ENCODE results near the gene KLF15.

KLF15 gene

GRCh38 chr3:126306397-126306796, 50.8 kb downstream of the KLF15 start:
- DNase-seq (ENCODE audit: low read depth in 2 of 2), result no peak

DNA sequence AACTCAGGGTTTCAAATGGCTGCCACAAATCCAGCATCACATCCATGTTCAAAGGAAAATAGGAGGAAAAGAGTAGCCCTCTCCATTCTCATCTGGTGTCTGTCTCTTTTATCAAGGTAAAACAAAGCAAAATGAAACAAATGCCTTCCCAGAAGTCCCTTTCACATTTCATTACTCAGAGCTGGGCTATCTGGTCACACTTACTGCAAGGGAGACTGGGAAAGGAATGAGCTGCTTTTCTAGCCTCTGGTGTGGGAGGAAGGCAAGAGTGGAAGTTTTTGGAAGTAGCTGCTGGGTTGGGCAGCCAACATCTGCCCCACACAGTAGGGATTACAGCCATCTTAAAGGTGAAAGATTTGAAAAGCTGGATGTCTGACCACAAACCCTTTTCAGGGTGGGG, 51.8 kb downstream of the KLF15 start:
- DNase-seq (ENCODE audit: low read depth in 2 of 2), result no peak

DNA sequence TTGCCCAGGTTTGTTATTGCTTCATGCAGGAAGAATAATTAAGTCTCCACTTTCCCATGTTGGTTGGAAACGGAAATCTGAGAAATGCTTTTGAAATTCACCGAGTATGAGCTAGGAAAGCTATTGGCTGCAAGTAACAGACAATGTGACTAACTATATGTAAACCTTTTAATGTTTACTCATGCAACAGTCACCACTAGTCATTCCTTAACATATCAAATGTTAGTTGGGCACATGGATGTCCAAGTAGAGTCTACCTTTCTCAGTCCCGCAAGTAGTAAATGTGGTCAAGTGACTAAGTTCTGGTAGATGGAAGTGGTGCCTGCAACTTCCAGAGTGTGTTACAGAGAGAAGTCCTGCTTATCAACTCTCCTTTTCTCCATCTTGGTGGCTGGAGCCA, 52.5 kb downstream of the KLF15 start:
- DNase-seq (ENCODE audit: low read depth in 2 of 2), result no peak

DNA sequence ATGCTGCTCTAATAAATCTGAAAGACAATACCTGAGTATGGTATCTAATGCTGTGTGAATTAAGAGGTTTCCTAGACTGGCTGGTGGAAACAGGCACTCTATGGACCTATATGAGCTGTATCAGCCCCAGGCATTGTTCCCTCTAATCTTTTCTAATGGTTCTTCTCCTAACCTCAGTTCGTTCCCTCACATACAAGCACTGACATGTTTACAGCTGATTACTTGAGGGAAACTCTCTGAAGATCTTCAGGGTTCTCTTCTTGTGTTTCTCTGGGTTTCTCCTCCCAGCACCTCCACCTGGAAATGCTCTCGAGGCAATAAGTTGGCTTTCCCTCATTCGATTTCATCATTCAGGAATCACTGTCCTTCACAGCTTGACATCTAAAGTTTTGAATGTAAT, 52.9 kb downstream of the KLF15 start:
- DNase-seq (ENCODE audit: low read depth in 2 of 2), result no peak

- no peak for DNase-seq (ENCODE audit: low read depth in 2 of 2)
Observed at GRCh38 chr3:126303272-126303671, 53.9 kb downstream of the KLF15 start.

- DNase-seq (ENCODE audit: low read depth in 2 of 2), result no peak
Observed at GRCh38 chr3:126300761-126301481, 56.3 kb downstream of the KLF15 start.

DNA sequence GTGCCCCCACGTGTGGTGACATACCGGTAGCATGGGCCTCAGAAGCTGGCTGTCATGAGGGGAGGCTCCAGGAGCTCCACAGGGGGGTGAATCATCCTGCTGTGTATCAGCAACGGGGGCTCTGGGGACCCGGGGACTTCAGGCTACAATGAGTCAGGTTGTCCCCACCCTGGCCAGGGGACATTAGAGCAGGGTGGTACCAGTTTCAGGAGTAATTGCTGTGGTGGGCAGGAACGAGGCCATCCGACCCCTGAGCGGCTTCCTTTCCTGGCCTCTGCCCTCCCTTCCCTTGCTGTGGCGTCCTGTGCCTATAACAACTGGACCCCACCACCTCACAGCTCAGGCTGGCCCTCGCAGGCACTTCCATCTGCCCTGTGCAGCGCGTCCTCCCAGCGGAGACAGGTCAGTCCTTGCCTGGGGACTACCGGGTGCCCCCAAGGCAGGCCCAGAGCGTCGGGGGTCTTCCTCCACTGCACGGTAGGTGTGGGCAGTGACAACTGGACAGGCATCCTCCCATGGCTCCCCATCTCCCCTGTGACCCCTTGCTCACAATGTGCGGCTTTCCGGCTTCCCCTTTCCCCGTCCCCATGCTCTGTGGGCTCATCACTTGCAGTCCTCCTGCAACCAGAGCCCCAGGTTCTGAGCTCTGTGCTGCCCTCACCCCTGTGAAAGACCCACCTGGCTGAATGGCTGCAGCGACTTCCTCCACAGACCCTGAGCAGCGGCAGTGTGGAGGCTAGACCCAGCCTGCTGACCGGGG, 57.0 kb downstream of the KLF15 start:
- DNase-seq (ENCODE audit: low read depth in 2 of 2), result no peak

DNA sequence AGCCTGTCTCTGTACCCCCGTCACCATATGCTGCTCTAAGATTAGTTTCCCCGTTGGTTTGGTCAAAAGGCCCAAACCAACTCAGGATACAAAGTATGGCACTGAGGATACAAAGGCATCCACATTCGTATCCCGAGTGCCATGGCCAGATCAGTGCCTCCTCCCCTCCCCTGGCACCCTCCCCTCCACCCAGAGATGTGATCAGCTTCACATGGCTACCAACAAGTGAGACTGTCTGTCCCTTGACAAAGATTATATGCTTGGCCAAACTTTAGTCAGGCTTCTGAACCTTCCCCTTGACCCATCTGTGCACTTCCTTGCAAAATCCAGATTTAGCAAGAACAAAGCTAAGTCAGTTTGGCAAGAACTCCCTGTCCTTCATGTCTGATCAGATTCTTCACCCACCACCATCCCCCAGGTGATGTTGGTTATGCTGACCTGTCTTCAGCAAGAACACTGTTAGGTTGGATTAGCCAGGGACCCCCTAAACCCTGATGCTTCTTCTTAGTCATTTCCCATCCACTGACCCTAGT, 61.7 kb downstream of the KLF15 start:
- no peak for DNase-seq (ENCODE audit: low read depth in 2 of 2)

- DNase-seq (ENCODE audit: low read depth in 2 of 2), result no peak
Observed at GRCh38 chr3:126294211-126294808, 62.9 kb downstream of the KLF15 start.

DNA sequence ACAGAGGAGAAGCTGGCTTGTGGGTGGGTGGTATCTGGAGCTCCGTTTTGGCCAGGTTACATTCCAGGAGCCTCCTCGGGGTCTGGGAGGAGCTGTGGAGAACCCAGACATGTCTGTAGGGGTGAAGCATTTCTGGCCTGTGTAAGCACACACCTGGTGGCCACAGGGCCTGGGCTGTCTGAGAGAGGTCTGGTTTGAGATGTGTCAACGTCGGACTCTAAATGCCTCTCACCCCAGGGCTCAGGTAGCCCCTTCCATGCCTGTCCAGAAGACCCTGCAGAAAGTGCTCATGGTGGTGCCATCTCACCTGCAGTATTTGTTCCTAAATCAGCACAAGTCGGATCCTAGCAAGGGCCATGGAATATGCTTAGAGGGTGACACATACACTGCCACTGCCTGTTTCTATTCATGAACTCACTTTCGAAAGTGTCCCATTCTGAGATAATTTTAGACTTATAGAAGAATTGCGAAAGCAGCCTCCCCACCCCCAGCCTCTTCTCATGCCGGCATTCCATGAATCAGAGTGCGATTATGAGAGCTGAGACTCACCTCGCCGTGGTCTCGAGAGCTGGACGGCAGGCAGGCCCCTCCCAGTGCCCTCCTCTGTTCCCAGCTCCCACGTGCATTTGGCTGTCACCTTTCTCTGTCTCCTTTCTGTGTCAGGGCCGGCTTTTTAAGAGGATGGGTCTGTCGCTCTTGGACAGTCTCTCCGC, 63.7 kb downstream of the KLF15 start:
- DNase-seq (ENCODE audit: low read depth in 2 of 2), result no peak
